Breast epithelium (tissue), 3 donors: ENCODE results near the gene NUDT1.

Experiments
- CTCF ChIP-seq, 3 donors: fragments of 450-650 bp; IDR thresholded peaks; one replicate each; pipeline ENCODE4 v1.5.1; 2016 to 2017; ENCODE audit warnings: antibody characterized with exemption in 3 of 3, mild to moderate bottlenecking in 3 of 3, moderate library complexity in 3 of 3
- POLR2A ChIP-seq: fragments of 450-650 bp; IDR thresholded peaks from one replicate; pipeline ENCODE4 v1.6.1; 2016; ENCODE audit warnings: antibody characterized with exemption, mild to moderate bottlenecking, moderate library complexity

GRCh38 chr7:2213551-2214215 lies 28.3 kb upstream of the NUDT1 start:
- TF ChIP-seq CTCF (IDR thresholded peaks at IDR 0.05): no peak
- TF ChIP-seq POLR2A: no peak
